DMS79 (cell line): ENCODE data around the gene USP17L20.
"Not testable (repeated sequence)": the region's sequence is repeated elsewhere in the genome, so short reads cannot be mapped to it uniquely, and the experiment has no call there.

Experiments used
- DNase-seq: peaks from one replicate; lab custom pipeline; 2025; lab: John Stamatoyannopoulos, UW

USP17L20 gene

DNA sequence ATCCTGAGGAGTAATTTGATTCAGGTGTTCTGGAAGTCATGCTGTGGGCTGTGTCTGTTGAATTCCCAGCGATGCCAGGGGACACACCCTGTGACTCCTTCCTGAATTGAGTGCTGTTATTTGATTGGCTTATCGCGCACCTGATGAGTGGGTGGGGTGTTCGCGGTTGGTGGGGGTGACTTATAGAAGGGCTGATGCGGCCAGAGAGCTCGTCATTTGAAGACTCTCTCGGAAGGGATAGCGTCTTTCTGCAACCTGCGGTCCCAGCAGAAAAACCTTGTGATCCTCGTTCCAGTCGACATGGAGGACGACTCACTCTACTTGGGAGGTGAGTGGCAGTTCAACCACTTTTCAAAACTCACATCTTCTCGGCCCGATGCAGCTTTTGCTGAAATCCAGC lies at the start of gene USP17L20:
USP17L20 (plus strand) TSS at position 301 of the 400 bp plus-strand sequence; CDS start at position 301, 0 bp downstream.
- DNase-seq: not testable (repeated sequence)

- DNase-seq: not testable (repeated sequence)
Observed at GRCh38 chr4:9210357-9210756, 47.6 kb upstream of the USP17L20 start, which contains the start of gene USP17L10. TSS of gene USP17L10 (plus strand) at chr4:9210657. CDS start at chr4:9210657, 0 bp downstream.

DNA sequence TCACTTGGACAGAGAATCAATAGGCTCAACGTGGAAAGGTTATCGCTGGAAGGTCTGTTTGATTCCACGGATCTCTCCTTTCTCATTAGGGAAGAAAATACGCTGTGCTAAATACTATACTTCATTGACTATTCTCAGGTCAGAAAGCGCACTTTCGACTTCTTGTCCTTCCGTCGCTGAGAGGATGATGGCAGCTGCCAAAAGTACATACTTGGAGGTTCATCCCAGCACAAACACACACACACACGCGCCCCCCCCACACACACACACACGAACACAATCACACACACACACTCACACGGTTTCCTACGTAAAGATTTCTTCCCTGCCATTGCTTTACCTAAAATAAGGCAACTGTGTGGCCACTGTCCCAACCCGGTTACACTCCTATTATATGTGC lies 43.2 kb upstream of the USP17L20 start:
- DNase-seq: not testable (repeated sequence)

- not testable (repeated sequence) for DNase-seq
Observed at GRCh38 chr4:9215105-9215504, 42.8 kb upstream of the USP17L20 start, which contains the start of gene USP17L11. TSS of gene USP17L11 (plus strand) at chr4:9215405. CDS start at chr4:9215405, 0 bp downstream.

DNA sequence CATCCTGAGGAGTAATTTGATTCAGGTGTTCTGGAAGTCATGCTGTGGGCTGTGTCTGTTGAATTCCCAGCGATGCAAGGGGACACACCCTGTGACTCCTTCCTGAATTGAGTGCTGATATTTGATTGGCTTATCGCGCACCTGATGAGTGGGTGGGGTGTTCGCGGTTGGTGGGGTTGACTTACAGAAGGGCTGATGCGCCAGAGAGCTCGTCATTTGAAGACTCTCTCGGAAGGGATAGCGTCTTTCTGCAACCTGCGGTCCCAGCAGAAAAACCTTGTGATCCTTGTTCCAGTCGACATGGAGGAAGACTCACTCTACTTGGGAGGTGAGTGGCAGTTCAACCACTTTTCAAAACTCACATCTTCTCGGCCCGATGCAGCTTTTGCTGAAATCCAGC lies 38.1 kb upstream of the USP17L20 start, which contains the start of gene USP17L12:
USP17L12 (plus strand) TSS at position 301 of the 400 bp plus-strand sequence; CDS start at position 301, 0 bp downstream.
- not testable (repeated sequence) for DNase-seq

GRCh38 chr4:9224596-9224995 lies 33.3 kb upstream of the USP17L20 start, which contains the start of gene USP17L13:
TSS of gene USP17L13 (plus strand) at chr4:9224896. CDS start at chr4:9224896, 0 bp downstream.
- not testable (repeated sequence) for DNase-seq

DNA sequence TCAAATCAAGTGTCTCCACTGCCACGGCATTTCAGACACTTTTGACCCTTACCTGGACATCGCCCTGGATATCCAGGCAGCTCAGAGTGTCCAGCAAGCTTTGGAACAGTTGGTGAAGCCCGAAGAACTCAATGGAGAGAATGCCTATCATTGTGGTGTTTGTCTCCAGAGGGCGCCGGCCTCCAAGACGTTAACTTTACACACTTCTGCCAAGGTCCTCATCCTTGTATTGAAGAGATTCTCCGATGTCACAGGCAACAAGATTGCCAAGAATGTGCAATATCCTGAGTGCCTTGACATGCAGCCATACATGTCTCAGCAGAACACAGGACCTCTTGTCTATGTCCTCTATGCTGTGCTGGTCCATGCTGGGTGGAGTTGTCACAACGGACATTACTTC lies 27.7 kb upstream of the USP17L20 start:
- not testable (repeated sequence) for DNase-seq

GRCh38 chr4:9234085-9234484 lies 23.8 kb upstream of the USP17L20 start, which contains the start of gene USP17L15:
TSS of gene USP17L15 (plus strand) at chr4:9234385. CDS start at chr4:9234385, 0 bp downstream.
- DNase-seq: not testable (repeated sequence)

GRCh38 chr4:9238461-9238860 lies 19.5 kb upstream of the USP17L20 start:
- DNase-seq: not testable (repeated sequence)

DNA sequence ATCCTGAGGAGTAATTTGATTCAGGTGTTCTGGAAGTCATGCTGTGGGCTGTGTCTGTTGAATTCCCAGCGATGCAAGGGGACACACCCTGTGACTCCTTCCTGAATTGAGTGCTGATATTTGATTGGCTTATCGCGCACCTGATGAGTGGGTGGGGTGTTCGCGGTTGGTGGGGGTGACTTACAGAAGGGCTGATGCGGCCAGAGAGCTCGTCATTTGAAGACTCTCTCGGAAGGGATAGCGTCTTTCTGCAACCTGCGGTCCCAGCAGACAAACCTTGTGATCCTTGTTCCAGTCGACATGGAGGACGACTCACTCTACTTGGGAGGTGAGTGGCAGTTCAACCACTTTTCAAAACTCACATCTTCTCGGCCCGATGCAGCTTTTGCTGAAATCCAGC lies 14.3 kb upstream of the USP17L20 start, which contains the start of gene USP17L17:
USP17L17 (plus strand) TSS at position 301 of the 400 bp plus-strand sequence; CDS start at position 301, 0 bp downstream.
- DNase-seq: not testable (repeated sequence)

- not testable (repeated sequence) for DNase-seq
Observed at GRCh38 chr4:9247953-9248680, 9.8 kb upstream of the USP17L20 start, which contains the start of gene USP17L18. TSS of gene USP17L18 (plus strand) at chr4:9248630. CDS start at chr4:9248630, 0 bp downstream.

DNA sequence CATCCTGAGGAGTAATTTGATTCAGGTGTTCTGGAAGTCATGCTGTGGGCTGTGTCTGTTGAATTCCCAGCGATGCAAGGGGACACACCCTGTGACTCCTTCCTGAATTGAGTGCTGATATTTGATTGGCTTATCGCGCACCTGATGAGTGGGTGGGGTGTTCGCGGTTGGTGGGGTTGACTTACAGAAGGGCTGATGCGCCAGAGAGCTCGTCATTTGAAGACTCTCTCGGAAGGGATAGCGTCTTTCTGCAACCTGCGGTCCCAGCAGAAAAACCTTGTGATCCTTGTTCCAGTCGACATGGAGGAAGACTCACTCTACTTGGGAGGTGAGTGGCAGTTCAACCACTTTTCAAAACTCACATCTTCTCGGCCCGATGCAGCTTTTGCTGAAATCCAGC lies 4.8 kb upstream of the USP17L20 start, which contains the start of gene USP17L19:
USP17L19 (plus strand) TSS at position 301 of the 400 bp plus-strand sequence; CDS start at position 301, 0 bp downstream.
- not testable (repeated sequence) for DNase-seq

- not testable (repeated sequence) for DNase-seq
Observed at GRCh38 chr4:9262572-9262971, 4.6 kb downstream of the USP17L20 start, which contains the start of gene USP17L21. TSS of gene USP17L21 (plus strand) at chr4:9262872. CDS start at chr4:9262872, 0 bp downstream.

GRCh38 chr4:9267319-9267718 lies 9.4 kb downstream of the USP17L20 start, which contains the start of gene USP17L22:
TSS of gene USP17L22 (plus strand) at chr4:9267619. CDS start at chr4:9267619, 0 bp downstream.
- not testable (repeated sequence) for DNase-seq

DNA sequence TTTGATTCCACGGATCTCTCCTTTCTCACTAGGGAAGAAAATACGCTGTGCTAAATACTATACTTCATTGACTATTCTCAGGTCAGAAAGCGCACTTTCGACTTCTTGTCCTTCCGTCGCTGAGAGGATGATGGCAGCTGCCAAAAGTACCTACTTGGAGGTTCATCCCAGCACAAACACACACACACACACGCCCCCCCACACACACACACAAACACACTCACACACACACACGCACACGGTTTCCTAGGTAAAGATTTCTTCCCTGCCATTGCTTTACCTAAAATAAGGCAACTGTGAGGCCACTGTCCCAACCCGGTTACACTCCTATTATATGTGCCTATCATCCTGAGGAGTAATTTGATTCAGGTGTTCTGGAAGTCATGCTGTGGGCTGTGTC lies 13.8 kb downstream of the USP17L20 start:
- not testable (repeated sequence) for DNase-seq
